ENCODE results near the gene CEP68. TPM values are rescaled to one million over a fixed set of nuclear protein-coding genes. Genes with fewer than 3 reads are reported as not detected.

Gene CEP68
- total RNA-seq, 4 donors from 2014 or later: 11.6 to 32.2 (median 15.9) TPM

DNA sequence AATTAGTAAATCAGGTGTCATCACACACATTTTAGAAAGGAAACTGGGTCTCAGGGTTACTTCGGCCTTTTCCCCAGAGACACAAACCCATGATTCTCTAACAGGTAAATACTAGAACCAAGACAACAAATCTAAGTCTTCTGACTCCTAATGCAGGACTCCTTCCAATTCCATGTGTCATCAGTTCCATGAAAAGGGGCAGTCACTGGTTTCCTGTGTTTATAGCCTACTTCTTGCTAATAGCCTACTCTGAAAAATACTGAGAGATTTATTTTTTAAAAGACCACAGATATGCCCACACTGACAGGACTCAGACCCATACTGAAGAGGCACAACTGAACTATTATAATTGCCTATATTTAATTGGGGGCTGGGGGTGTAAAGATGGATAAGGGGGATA, 40.7 kb downstream of the CEP68 start:
- in situ Hi-C loops (cut with MboI; ENCODE audit: low pct_ligation_motif_present in 1 of 4, low pct_unique_long_range_greater_than_20kb in 1 of 4, low sequenced_read_pairs in 3 of 4) (no loop called here), intact Hi-C loops (cut with DNase I; ENCODE audit: low total_unique reads) (no loop called here)
- 67 to 88% methylated on average over 1 of the region's 1 CpG for WGBS, 2 donors (ENCODE audit: low coverage in 1 of 2)
- no peak for DNase-seq
- Histone ChIP-seq H3K36me3 (peaks cover 0 to 20% (median 9%) of the 10 kb centered on the region in 4 donors), H3K9me3 (no peaks in the 10 kb centered on the region), H3K4me1 (peaks cover 4 to 33% (median 10%) of the 10 kb centered on the region in 4 donors), H3K27me3 (no peaks in the 10 kb centered on the region), H3K4me3 (no peak overlapping the region), H3K27ac (no peak overlapping the region)
- TF ChIP-seq POLR2AphosphoS5 (IDR thresholded peaks at IDR 0.05): no peak
- TF ChIP-seq, protein P1, sequence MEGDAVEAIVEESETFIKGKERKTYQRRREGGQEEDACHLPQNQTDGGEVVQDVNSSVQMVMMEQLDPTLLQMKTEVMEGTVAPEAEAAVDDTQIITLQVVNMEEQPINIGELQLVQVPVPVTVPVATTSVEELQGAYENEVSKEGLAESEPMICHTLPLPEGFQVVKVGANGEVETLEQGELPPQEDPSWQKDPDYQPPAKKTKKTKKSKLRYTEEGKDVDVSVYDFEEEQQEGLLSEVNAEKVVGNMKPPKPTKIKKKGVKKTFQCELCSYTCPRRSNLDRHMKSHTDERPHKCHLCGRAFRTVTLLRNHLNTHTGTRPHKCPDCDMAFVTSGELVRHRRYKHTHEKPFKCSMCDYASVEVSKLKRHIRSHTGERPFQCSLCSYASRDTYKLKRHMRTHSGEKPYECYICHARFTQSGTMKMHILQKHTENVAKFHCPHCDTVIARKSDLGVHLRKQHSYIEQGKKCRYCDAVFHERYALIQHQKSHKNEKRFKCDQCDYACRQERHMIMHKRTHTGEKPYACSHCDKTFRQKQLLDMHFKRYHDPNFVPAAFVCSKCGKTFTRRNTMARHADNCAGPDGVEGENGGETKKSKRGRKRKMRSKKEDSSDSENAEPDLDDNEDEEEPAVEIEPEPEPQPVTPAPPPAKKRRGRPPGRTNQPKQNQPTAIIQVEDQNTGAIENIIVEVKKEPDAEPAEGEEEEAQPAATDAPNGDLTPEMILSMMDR (IDR thresholded peaks at IDR 0.05): no peak
- no peak for TF ChIP-seq EP300 (IDR thresholded peaks at IDR 0.05; ENCODE audit: low read depth)
- TF ChIP-seq POLR2A (IDR thresholded peaks at IDR 0.05): no peak

DNA sequence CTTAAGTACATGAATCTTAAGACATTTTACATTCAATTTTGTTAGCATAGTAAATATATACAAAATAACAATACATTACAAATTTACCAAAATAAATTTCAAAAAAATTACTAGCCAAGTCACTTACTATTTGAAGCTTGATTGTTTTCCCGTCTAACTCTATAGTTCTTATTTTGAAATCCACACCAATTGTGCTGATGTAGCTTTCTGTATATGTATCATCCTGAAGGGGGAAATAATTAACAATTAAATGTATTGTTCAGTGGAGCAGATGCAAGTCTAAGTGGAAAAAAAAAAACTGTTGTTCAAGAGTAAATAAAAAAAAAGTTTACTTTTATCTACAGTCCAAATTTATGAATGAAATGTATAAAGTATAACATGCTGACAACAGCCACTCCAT, 41.6 kb downstream of the CEP68 start:
- Histone ChIP-seq H3K4me3 (no peak overlapping the region), H3K27ac (no peak overlapping the region), H3K4me1 (peaks cover 4 to 32% (median 10%) of the 10 kb centered on the region in 4 donors), H3K27me3 (no peaks in the 10 kb centered on the region), H3K9me3 (no peaks in the 10 kb centered on the region), H3K36me3 (peaks cover 0 to 25% (median 7%) of the 10 kb centered on the region in 4 donors)
- TF ChIP-seq POLR2A (IDR thresholded peaks at IDR 0.05) (no peak), EP300 (IDR thresholded peaks at IDR 0.05; ENCODE audit: low read depth) (no peak), POLR2AphosphoS5 (IDR thresholded peaks at IDR 0.05) (no peak)
- TF ChIP-seq, protein P1 (IDR thresholded peaks at IDR 0.05): no peak
- in situ Hi-C loops (cut with MboI; ENCODE audit: low pct_ligation_motif_present in 1 of 4, low pct_unique_long_range_greater_than_20kb in 1 of 4, low sequenced_read_pairs in 3 of 4) (no loop called here), intact Hi-C loops (cut with DNase I; ENCODE audit: low total_unique reads) (no loop called here)
- DNase-seq: no peak
- WGBS, 2 donors (ENCODE audit: low coverage in 1 of 2): 43 to 59% methylated on average over 1 of the region's 1 CpG

DNA sequence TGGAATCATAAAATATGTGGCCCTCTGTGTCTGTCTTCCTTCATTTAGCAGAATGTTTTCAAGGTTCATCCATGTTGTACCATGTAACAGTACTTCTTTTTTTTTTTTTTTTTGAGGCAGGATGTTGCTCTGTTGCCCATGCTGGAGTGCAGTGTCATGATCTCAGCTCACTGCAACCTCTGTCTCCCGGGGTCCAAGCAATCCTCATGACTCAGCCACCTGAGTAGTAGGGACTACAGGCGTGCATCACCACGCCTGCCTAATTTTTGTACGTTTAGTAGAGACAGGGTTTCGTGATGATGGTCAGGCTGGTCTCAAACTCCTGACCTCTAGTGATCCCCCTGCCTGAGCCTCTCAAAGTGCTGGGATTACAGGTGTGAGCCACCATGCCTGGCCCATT, 42.5 kb downstream of the CEP68 start:
- H3K4me1 ChIP-seq: peaks cover 3 to 24% (median 5%) of the 10 kb centered on the region in 4 donors
- TF ChIP-seq POLR2A (IDR thresholded peaks at IDR 0.05) (no peak), POLR2AphosphoS5 (IDR thresholded peaks at IDR 0.05) (no peak), EP300 (IDR thresholded peaks at IDR 0.05; ENCODE audit: low read depth) (no peak)
- TF ChIP-seq, protein P1 (IDR thresholded peaks at IDR 0.05): no peak
- 90% methylated on average over 5 of the region's 5 CpGs; no CpG with 5 or more reads in 1 of the 2 donors for whole genome bisulfite sequencing, 2 donors (ENCODE audit: low coverage in 1 of 2)
- no peak overlapping the region for H3K27ac ChIP-seq
- peaks cover 0 to 30% (median 10%) of the 10 kb centered on the region in 4 donors for H3K36me3 ChIP-seq
- H3K9me3 ChIP-seq: no peaks in the 10 kb centered on the region
- in situ Hi-C loops (cut with MboI; ENCODE audit: low pct_ligation_motif_present in 1 of 4, low pct_unique_long_range_greater_than_20kb in 1 of 4, low sequenced_read_pairs in 3 of 4): no loop called here
- intact Hi-C loops (cut with DNase I; ENCODE audit: low total_unique reads): no loop called here
- H3K27me3 ChIP-seq: no peaks in the 10 kb centered on the region
- H3K4me3 ChIP-seq: no peak overlapping the region
- DNase-seq: no peak

DNA sequence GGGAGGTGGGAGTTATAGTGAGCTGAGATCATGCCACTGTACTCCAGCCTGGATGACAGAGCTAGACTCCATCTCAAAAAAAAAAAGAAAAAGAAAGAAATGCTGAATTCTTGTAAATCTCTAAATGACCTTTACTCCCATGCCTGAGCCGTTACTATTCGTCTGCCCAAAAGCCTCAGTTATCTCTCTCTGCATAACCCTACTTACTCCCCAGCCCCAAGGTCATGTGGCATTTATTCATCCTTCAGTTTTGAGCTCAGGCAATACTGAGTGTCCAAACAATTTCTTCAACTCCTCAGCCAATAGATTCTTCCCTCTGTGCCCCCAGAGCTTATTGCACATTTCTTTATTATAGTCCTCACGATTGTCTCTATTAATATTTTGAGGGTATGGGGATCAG, 44.9 kb downstream of the CEP68 start:
- no peak overlapping the region for H3K27ac ChIP-seq
- in situ Hi-C loops (cut with MboI; ENCODE audit: low pct_ligation_motif_present in 1 of 4, low pct_unique_long_range_greater_than_20kb in 1 of 4, low sequenced_read_pairs in 3 of 4) (no loop called here), intact Hi-C loops (cut with DNase I; ENCODE audit: low total_unique reads) (no loop called here)
- peaks cover 0 to 25% (median 2%) of the 10 kb centered on the region in 4 donors for H3K4me1 ChIP-seq
- DNase-seq: no peak
- H3K27me3 ChIP-seq: no peaks in the 10 kb centered on the region
- H3K36me3 ChIP-seq: peaks cover 0 to 30% (median 12%) of the 10 kb centered on the region in 4 donors
- 74 to 81% methylated on average over 3 of the region's 3 CpGs for WGBS, 2 donors (ENCODE audit: low coverage in 1 of 2)
- no peaks in the 10 kb centered on the region for H3K9me3 ChIP-seq
- H3K4me3 ChIP-seq: no peak overlapping the region
- TF ChIP-seq POLR2A (IDR thresholded peaks at IDR 0.05): no peak
- TF ChIP-seq, protein P1 (IDR thresholded peaks at IDR 0.05): no peak

Measured in transverse colon (tissue), 4 donors.